Measurements from ENCODE around the gene RGS3.

RGS3 gene

GRCh38 chr9:113570106-113570505 is 106.6 kb downstream of the RGS3 start:
- no peak for DNase-seq (ENCODE audit: insufficient read length, low spot score)
- no peak for FAIRE-seq

GRCh38 chr9:113570749-113571711 is 107.5 kb downstream of the RGS3 start:
- FAIRE-seq (no peak), DNase-seq (ENCODE audit: insufficient read length, low spot score) (no peak)
- TF ChIP-seq CTCF (IDR thresholded peaks at IDR 0.05; ENCODE audit: insufficient read depth, missing control alignments) = no peak

More at GRCh38 chr9:113570106-113570505, 106.6 kb downstream of the RGS3 start:
- TF ChIP-seq CTCF (IDR thresholded peaks at IDR 0.05; ENCODE audit: insufficient read depth, missing control alignments) = no peak

- DNase-seq (ENCODE audit: insufficient read length, low spot score) (no peak), FAIRE-seq (no peak)
- no peak for TF ChIP-seq CTCF (IDR thresholded peaks at IDR 0.05; ENCODE audit: insufficient read depth, missing control alignments)
Measured at GRCh38 chr9:113572076-113572861, 108.7 kb downstream of the RGS3 start.

- DNase-seq (ENCODE audit: insufficient read length, low spot score) (no peak), FAIRE-seq (no peak)
- TF ChIP-seq CTCF (IDR thresholded peaks at IDR 0.05; ENCODE audit: insufficient read depth, missing control alignments) = no peak
Measured at GRCh38 chr9:113573046-113573958, 109.8 kb downstream of the RGS3 start.

GRCh38 chr9:113573959-113574352 is 110.4 kb downstream of the RGS3 start:
- FAIRE-seq = no peak
- no peak for TF ChIP-seq CTCF (IDR thresholded peaks at IDR 0.05; ENCODE audit: insufficient read depth, missing control alignments)
- no peak for DNase-seq (ENCODE audit: insufficient read length, low spot score)

- no peak for TF ChIP-seq CTCF (IDR thresholded peaks at IDR 0.05; ENCODE audit: insufficient read depth, missing control alignments)
- FAIRE-seq (no peak), DNase-seq (ENCODE audit: insufficient read length, low spot score) (no peak)
Measured at GRCh38 chr9:113574441-113575262, 111.1 kb downstream of the RGS3 start.
